GM21529 (cell line): ENCODE data around the gene LRRC27.
"Not testable (repeated sequence)": the region's sequence is repeated elsewhere in the genome, so short reads cannot be mapped to it uniquely, and the experiment has no call there.

ENCODE experiments used
- ATAC-seq: cut with Tn5 transposase; IDR thresholded peaks from one replicate; pipeline ENCODE4 v1.9.1; 2021; ENCODE audit not compliant: unreplicated experiment

LRRC27 gene

DNA sequence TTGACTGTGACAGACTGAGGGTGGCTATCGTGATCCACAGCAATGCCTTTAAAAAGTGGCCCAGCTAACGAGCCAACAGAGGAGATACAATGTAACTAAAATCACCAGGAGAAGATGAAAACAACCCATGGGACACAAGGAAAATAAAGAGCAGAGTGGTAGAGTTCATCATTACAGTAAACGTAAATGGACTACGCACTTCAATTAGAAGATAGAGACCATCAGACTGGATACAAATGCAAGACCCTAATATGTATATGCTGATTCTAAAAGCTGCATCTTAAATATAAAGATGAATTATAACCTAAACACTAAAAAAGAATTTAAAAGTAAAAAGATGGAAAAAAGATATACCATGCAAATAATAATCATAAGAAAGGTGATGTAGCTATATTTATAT is 17.7 kb upstream of the LRRC27 start:
- ATAC-seq, result no peak

- not testable (repeated sequence) for ATAC-seq
These were observed 17.1 kb upstream of the LRRC27 start for GRCh38 chr10:132314881-132315280.

GRCh38 chr10:132316133-132316532 is 15.9 kb upstream of the LRRC27 start:
- ATAC-seq, result no peak

- not testable (repeated sequence) for ATAC-seq
These were observed 14.5 kb upstream of the LRRC27 start for GRCh38 chr10:132317477-132317876.

- peak; percentile 99 for ATAC-seq
These were observed 11.9 kb upstream of the LRRC27 start for GRCh38 chr10:132319853-132320653.

- ATAC-seq, result no peak
These were observed 11.1 kb upstream of the LRRC27 start for GRCh38 chr10:132320654-132321469.

DNA sequence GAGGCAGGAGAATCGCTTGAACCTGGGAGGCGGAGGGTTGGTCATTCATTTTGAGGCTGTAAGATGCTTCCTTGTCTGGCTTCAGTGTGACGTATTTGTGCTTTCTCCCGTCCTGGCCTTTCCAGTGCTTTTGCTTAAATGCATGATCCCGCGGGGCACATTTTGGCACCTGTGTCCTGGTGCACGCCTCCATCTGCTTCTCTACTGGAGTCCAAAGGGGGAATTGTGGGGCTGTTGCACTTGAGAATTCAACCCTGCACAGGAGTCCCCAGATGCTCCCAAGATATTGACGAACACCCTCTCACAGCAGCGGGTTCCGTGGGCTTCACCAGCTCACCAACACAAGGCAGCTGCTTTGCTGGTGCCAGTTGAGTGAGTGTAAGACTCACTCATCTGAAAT is 10.3 kb upstream of the LRRC27 start:
- ATAC-seq, result no peak

DNA sequence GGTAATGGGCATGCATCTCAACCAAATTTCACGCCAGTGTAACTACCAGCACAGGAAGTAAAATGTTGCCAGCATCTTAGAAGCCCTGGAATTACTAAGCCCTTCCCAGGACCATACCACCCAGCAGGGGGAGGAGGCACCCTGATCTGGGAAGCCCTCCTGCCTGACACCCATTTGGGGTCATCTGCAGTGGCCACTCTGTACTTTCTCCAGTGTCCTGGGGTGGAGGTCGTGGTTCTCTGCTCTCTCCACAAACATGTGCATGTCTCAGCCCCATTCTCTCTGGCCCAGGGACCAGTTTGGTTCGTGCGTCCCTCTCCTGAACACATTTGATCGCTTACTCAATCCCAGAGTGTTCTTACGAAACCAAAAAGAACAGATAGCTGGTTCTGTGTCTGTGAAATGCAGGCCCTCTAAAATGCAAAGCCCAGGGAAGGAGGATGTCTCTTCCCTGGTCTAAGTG is 9.4 kb upstream of the LRRC27 start:
- ATAC-seq, result no peak

- ATAC-seq, result no peak
These were observed 7.8 kb upstream of the LRRC27 start for GRCh38 chr10:132324186-132324585.

- peak; percentile 42 for ATAC-seq
These were observed 5.6 kb upstream of the LRRC27 start for GRCh38 chr10:132326344-132326889.

DNA sequence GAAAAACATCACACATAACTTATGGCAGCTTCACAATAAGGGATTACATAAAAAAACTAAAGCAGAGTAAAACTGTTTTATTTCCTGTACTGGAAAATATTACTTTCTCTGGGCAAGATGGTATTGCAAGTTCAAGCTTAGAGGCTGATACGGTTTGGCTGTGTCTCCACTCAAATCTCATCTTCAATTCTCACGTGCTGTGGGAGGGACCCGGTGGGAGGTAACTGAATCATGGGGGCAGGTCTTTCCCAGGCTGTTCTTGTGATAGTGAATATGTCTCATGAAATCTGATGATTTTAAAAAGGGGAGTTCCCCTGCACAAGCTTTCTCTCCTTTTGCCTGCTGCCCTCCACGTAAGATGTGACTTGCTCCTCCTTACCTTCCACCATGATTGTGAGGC is 5.1 kb upstream of the LRRC27 start:
- ATAC-seq, result no peak

DNA sequence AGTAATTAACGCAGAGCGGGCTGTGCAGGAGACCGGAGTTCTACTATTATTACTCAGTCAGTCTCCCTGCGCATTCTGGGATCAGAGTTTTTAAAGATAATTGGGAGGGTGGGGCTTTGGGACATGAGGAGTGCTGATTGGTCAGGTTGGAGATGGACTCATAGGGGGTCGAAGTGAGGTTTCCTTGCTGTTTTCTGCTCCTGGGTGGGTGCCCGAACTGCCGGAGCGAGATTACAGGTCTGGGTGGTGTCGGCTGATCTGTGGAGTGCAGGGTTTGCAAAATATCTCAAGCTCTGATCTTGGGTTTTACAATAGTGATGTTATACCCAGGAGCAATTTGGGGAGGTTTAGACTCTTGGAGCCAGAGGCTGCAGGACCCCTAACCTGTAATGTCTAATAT is 3.9 kb upstream of the LRRC27 start:
- ATAC-seq, result no peak

GRCh38 chr10:132328738-132329137 is 3.3 kb upstream of the LRRC27 start:
- ATAC-seq, result no peak

DNA sequence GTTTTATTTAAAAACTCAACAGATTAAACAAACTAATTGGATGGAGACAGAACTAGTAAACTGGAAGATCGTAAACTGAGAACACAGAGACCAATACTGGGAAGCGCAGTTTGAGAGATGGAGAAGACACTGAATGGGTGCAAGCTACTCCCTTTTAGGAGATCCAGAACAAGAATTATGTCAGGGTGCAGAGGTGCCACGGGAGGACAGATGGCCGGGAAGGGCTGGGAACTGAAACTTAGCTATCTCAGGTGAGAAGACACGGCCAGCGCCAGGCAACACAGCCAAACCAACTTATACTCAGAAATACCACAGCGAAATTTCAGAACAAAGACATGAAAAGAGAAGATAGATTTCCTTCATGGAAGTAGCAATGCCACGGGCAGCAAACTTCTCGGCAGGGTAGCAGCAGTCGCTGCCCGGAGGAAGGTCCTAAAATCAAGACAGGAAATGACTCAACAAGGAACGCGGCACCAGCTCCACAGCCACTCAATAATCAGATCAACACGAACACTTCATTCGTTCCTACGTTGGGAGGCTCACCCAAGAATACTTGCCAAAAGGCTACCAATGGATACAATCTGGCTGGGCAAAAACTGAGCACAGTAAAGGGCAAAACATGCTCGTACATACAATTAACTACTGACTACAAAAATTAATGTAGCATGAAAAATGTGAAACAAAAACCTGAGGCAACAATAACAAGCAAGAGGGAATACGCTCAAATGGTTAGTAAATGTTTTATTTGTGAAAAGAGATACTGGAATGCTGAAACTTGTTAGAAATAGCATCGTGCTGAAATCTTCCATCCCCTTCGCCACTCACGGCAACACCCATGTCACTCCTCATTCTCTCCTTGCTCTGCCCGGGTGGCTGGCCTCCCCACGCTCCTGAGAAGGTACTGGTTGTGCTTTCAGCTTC is 2.2 kb upstream of the LRRC27 start:
- peak; percentile 20 for ATAC-seq

DNA sequence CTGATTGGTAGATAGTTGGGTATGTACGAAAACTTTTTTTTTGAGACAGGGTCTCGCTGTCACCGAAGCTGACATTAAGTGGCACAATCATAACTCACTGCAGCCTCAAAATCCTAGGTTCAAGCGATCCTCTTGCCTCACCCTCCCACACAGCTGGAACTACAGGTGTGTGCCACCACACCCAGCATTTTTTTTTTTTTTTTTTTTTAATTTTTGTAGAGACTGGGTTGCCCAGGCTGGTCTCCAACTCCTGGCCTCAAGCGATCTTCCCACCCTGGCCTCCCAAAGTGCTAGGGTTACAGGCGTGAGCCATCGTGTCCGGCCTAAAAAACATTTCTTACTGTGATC is 1.5 kb upstream of the LRRC27 start:
- no peak for ATAC-seq

GRCh38 chr10:132332433-132332754 is 401 bp downstream of the LRRC27 start:
- peak; percentile 49 for ATAC-seq

DNA sequence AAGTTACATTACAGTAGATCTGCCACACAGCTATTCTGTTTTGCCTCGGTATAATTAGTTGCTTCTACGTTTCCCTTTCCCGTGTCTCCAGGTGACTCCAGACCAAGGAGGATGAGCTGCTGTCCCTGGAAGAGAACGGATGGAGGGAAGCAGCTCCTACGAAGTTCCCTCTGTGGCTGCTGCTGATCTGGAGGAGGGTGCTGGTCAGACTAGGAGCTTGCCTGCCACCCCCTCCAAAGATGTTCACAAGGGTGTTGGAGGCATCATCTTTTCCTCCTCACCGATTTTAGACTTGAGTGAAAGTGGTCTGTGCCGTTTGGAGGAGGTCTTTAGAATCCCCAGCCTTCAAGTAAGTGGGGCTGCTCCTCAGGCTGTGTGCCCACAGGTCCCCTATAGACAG is 1.4 kb downstream of the LRRC27 start:
- ATAC-seq, result no peak

GRCh38 chr10:132334631-132335188 is 2.7 kb downstream of the LRRC27 start:
- no peak for ATAC-seq

DNA sequence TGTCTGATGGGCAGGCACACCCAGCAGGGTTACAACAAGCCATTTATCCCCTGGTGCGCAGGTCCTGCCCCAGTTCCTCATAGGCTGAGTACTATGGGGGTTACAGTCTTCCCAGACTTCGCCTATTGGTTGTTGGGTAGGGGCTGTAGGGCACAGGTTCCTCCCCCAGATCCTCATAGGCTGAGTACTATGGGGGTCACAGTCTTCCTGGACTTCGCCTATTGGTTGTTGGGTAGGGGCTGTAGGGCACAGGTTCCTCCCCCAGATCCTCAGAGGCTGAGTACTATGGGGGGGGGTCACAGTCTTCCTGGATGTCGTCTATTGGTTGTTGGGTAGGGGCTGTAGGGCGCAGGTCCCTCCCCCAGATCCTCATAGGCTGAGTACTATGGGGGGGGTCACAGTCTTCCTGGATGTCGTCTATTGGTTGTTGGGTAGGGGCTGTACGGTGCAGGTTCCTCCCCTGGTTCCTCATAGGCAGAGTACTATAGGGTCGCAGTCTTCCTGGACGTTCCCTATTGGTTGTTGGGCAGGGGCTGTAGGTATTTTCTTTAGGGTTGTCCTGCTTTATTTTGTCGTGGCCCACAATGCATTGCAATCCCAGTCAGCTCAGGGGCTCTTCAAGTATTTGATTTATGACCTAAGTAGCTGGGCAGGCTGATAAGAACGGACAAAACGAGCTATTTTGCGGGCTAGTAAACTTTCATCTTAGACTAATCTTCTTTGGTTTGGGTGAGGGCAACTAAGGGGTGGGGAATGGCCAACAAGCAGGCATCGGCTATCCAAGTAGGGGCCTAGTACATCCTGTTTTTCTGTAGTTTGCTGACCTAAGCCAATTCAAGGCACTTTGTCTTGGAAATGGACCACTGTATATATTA is 3.4 kb downstream of the LRRC27 start:
- ATAC-seq, result no peak
